HTR-8/SVneo (cell line): ENCODE data around the gene PDIA5.
"Not testable (repeated sequence)": the region's sequence is repeated elsewhere in the genome, so short reads cannot be mapped to it uniquely, and the experiment has no call there.

Source experiments
- DNase-seq: peaks from one replicate; pipeline ENCODE4 v3.0.0; 2011; ENCODE audit warnings: low spot score, mixed read lengths; ENCODE audit not compliant: insufficient read length
- FAIRE-seq: peaks from 2 replicates; lab custom pipeline; 2011; peaks lifted over from hg19 to GRCh38; lab: Jason Lieb, UNC

Gene PDIA5

DNA sequence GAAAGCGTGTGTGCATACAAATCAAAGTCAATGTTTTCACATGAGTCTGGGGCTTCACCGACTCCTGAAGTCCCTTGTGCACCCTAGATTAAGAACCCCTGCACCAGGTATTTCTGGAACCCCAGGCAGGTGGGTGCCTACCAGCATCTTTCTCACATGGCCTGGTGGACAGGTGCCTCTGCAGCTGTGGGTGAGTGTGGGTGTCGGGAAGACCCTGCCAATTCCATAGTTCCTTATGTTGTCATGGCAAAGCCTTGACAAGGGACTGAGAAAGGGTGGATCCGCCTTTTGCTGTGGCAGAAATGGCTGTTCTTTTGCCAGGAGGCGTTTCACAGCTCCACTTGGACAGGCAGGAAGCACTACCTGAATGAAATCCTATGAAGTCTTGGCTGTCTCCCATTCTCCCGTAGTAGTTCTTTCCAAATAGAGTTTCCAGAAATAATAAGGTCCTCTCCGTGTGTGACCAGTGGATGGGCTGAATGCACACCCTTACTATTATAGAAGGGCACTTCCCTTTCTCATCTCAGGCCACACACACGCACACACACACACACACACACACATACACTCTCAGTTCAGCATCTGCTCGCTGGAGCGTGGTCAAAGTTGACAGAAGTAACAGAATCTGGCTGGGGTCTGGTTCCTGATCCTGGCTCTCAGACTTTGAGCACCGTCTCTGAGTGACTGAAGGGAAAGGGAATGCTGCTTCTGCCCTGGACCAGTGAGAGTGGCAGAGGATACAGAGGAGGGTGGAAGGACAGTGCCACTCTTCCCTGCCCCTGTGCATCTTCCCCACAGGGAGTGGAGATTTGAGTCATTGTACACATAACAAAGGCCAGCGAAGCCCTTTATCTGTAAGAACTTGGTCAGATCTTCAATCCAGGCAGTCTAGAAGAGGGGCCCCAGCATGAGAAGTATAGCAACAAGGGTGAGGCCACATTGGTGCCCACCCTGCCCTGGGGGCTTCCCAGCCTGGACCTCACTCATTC lies 38.7 kb downstream of the PDIA5 start:
- no peak for DNase-seq

DNA sequence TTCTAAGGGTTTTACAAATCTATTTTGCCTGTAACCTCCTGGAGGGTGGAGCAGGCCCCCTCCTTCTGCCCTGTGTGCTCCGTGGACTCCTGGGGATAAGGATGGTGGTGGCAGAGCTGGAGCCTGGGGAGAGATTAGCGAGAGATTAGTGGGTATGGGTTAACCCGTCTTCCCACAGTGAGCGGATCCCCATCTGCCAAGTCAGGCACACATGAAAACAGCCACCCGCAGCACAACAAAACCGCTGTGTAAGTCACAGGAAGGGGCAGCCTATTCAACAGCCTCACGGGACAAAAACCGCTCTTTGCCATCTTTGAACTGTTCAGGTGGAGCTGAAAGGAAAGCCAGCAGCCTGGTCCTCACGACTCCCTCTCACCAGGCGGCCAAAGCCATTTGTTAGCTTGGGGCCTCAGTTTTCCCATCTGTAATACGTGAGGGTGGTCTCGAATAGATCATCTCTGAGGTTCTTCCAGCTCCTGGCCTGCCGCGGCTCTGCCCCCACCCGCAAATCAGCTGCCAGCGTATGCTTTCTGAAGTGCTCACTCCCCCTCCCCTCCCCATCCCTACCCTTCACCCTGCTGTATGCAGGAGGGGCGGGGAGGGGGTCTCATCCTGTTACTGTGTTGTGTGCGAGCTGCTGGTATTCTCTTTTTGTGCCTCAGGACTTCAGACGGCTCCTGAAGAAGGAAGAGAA lies 43.6 kb downstream of the PDIA5 start:
- FAIRE-seq (no peak), DNase-seq (no peak)

More for the DNA sequence above, 38.7 kb downstream of the PDIA5 start:
- FAIRE-seq = no peak

DNA sequence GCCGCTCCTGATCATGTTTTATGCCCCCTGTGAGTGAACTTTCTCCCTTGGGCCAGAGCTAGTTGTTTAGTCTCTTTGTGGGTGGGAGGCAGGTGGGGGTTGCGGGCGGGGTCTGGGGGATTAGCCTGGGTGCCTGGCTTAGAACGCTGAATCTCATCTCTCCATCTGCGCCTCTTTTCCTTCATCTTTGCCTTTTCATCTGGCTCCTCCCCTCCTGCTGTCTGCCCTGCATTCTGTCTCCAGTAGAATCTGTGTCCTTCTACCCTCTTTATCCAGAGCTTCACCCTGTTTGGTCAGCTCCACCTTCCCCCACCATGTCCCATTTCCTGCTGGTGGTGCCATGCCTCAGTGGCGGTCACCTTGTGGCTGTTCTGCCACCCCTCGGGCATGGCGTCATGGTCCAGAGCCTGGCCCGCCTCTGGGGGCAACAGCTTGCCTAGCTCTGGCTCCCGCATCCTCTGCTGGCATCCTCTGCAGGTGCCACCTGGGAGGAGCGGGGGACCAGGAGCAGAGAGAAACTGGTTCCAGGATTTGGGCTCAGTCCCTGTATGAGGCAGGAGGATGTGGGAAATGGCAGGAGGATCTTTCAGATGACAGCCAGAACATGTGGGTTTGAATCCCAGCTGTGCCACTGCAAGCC lies 44.3 kb downstream of the PDIA5 start:
- FAIRE-seq = no peak
- no peak for DNase-seq

DNA sequence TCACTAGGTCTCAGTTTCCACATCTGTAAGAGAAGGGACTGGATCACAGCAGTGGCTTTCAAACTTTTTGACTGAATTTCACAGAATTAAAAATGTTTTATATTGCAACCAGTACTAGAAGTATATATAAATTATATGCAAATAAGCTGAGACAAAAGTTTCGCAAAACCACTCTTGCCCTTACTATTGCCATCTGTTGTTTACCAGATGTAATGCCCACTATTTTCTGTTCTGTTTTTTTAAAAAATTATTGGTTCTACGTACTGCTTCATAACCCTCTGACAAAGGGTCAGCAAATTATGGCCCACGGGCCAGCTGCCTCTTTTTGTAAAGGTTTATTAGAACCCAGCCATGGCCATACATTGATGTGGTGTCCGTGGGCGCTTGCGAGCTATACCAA lies 44.8 kb downstream of the PDIA5 start:
- FAIRE-seq (no peak), DNase-seq (no peak)

DNA sequence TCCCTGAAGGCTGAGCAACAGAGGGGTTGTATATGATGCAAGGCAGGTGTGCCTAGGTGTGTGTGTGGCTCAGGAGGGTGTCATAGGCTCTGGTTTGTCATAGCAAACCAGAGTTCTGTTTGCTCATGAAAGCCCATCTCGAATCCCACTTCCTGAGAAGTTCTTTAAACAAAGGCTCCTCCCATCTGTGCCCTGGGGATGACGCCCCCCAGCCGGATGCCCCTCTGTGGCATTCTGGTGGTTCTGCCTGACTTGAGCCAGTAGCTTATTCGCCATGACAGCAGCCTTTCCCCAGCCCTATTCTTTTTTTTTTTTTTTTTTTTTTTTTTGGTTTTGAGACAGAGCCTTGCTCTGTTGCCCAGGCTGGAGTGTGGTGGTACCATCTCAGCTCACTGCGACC lies 45.4 kb downstream of the PDIA5 start:
- DNase-seq = no peak
- no peak for FAIRE-seq

DNA sequence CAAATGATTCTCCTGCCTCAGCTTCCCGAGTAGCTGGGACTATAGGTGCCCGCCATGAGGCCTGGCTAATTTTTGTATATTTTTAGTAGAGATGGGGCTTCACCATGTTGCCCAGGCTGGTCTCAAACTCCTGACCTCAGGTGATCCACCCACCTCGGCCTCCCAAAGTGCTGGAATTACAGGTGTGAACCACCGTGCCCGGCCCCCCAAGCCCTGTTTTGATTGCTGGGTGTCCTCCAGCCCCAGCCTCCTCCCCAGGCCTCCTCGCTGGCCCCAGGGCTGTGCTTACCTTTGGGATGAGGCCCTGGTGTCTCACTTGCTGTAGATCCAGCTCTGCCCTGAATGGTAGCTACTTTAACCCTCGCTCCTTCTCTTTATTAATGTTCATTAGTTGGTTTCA lies 45.8 kb downstream of the PDIA5 start:
- DNase-seq, FAIRE-seq: not testable (repeated sequence)

DNA sequence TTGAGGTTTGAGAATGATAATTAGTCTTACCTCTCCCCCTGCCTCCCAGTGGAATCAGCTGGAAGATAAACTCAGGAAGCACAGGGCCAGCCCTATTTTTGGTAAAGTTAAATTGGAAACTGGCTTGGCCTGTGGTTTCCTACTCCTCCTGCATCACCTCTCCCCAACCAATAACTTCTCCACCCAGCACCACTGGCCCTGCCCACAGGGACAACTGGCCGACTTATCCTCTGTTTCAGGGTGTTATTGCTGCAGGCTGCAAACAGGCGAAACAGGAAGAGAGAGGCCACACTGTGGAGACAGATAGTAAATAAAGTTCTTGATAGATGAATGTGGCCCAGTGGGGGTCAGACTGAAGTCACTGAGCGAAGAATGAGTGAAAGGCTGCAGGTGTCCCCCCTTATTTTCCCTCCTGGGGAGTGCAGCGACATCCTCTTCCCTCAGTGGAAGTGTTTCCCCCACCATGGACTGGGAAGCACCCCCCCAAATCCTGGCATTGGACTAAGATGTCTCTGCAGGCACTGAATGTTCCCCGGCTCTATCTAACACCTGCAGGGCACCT lies 47.1 kb downstream of the PDIA5 start:
- DNase-seq (no peak), FAIRE-seq (no peak)

DNA sequence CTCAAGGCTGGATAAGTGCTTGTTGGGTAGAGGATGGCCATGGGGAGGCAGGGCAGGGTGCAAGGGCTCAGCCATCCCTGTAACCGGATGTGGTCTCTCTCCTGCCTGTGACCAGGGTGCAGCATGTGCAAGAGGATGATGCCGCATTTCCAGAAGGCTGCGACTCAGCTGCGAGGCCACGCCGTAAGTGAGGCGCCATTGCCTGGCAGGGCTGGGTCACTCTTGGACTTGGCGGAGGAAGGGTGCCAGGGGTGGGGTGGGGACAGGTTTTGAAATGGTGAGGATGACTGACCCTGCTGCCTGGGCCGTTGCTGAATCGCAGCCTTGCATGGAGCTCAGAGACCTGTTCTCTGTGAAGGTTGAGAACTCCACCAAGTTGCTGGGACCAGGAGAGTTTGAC lies 49.3 kb downstream of the PDIA5 start:
- no peak for DNase-seq

DNA sequence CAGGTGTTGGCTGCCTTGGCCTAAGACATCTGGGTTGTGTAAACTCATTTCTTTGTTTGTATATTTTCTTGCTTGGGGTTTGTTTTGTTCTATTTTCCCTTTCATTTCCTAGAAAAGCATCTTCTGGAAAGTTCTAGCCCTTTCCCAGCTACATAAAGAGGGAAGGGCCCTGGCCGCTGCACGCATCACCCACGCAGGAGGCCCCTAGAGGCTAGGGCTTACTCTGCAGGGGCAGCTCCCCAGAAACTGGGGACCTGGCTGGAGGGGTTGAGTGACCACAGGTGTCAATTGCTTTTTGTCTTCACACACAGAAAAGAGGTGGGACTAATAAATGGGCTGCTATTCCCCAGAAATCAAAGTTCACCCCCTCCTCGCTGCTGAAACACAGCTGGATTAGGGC lies 52.6 kb downstream of the PDIA5 start:
- DNase-seq (no peak), FAIRE-seq (no peak)

More for the DNA sequence above, 49.3 kb downstream of the PDIA5 start:
- no peak for FAIRE-seq

DNA sequence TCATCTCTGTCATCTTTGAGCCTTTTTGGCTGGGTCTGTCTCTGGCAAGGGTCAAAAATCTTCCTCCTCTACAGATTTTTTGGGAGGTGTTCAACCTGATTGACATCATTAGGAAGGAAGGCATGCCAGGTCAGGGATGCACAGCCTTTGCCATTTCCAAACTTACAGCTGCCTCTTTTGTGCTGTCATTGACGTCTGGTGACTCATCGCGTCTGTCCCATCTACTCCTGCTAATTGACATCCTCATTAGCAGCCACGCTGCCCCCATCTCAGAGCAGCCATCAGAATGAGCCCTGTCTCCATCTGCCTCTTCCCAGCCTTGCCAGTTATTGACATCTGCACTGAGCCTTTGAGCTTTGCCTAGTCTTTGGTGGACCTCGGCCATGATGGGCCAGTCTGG lies 53.0 kb downstream of the PDIA5 start:
- DNase-seq (no peak), FAIRE-seq (no peak)

DNA sequence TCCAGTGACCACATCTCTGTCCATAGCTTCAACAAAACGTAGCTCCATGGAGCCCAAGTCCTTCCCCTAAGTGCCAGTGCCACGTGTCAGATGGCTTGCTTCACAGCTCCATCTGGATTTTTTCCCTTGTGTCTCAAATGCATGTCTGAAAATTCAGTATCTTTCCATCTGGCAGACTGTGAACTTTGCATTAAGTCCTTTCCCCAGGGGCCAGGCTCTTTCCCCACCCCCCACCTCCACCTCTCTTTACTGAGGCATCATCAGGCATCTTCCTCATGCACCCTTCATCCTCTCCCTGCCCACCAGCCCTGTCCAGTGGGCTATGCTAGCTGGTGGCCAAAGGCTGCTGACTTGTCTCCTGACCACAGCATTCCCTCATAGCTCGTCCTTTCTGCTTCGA lies 53.7 kb downstream of the PDIA5 start:
- FAIRE-seq (no peak), DNase-seq (no peak)

DNA sequence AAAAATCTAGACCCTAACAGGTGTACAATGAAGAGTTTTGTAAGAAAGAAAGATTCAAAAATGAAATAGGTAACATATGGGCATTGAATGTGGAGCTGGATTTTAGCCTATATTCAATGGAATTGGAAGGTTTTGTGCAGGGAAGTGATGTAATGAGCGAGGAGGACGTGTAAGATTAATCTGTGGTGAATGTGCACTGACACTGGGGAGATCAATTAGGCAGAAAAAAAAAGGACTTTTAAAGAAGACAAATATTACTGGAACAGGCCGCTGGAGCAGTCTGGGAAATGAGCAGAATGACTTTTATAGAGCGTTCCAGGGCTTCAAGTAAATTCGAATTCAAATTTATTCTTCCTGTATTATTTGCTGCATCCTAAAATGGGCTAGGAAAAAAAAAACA lies 55.2 kb downstream of the PDIA5 start:
- DNase-seq = no peak
- FAIRE-seq = no peak

DNA sequence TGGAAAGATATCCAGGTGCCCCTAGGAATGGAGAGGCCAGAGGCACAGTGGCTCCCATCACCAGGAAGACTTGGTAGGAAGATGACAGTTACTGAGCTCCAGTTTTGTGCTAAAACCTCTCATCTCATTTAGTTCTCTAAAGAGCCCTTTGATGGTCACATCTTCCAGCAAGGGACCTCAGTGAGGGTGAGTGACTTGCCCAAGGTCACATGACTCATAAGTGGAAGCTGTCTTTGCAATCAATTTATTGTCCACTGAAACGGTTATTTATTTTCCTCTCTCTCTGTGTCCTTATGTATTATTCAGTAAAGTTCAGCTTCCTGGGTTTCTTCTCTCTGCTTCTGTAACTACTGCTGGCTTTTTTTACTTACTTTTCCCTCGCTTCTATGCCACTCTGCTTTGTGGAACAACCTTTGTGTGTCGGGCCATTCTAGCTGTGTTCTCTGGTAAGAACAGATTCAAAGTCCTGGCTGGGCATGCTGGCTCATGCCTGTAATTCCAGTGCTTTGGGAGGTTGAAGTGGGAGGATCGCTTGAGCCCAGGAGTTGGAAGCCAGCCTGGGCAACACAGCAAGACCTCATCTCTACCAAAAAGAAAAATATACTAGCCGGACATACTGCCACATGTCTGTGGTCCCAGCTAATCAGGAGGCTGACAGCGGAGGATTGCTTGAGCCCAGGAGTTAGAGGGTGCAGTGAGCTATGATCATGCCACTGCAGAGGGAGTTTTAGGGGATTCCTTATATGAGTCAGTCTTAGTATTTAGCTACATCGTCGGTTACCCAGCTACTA lies 55.9 kb downstream of the PDIA5 start:
- FAIRE-seq (no peak), DNase-seq (no peak)

DNA sequence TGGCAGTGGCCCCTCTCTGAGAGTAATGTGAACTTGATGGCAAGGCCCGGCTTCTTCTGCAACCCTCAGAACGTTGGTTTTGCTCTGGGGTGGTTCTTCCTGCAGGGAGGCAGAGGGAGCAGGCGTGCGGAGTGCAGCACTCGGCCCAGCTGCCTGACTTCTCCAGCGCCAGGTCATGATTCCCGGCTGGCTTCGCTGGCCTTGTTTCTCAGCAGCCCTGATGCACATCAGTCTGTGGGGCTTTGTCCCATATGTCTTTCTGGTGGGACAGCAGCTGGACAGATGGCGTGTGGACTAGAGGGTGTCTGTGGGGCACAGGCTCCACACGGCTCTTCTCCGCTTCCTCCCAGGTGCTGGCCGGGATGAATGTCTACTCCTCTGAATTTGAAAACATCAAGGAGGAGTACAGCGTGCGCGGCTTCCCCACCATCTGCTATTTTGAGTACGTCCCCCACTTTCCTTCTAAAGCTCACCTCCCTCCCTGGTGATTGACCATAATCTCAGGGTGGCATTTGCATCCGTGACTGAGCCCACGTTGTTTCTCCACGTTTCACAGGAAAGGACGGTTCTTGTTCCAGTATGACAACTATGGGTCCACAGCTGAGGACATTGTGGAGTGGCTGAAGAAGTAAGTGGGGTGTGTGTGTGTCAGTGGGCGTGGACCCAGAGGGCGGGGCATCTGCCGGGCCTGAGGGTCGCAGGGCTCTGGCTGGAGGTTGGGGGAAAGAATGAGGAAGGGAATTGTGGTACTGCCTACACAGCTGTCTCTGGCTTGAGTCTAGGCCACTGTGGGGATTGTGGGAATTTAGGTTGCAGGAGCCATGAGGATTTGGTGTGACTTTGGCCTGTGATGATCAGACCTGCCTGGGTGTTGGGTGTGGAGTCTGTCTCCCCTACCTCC lies 57.1 kb downstream of the PDIA5 start:
- DNase-seq = no peak
- FAIRE-seq = no peak

DNA sequence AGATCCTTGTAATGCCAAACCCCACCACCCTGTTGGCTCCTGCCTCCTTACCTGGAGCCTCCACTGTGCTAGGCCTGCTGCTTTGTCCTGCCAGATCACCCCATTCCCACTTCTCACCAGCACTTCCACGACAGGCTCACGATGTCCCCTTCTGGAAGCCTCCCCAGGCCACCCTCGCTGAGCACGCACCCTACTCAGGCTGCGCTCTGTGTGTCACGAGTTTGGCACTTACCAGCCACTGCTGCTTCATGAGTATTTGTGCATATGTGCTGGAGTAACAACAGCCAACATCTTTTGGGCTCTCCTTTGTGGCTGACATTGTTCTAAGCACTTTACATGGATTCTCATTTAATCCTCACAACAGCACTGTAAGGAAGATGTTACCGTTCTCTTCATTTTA lies 58.1 kb downstream of the PDIA5 start:
- DNase-seq (no peak), FAIRE-seq (no peak)

DNA sequence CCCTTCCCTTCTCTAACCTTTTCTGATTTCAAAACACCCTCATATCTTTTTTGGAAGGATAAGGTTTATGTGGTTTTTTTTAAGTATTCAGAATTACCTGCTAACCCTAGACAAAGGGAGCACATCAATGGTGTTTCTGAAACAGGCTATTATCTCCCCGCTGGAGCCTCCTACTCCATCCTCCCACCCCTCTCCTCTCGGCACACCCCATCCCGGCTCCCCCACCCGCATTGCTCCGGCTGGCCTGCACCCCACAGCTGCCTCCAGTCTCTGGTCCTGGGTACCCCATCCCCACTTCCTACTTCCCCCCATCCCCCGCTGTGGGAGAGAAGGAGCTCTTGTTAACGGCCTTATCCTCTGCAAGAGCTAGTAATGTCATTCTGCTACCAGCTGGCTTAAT lies 59.2 kb downstream of the PDIA5 start:
- DNase-seq (no peak), FAIRE-seq (no peak)

DNA sequence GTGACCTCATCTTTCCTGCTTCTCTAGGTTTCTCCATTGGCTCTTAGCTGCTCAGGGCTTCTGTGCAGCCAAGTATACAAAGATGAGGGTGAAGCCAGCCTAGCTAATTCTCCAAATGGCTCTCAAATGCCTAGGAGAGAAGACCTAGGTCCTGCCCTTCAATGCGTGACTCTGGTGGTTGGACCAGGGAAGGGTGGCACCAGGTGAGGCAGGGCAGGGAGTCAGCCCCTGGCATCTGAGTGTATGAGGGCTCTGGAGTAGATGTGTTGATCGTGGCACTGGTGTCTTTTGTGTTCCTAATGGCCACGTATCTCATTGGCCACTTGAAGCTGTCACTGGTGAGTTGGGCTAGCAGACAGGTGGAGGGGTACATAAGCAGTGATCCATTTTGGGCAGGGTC lies 59.8 kb downstream of the PDIA5 start:
- DNase-seq = no peak

DNA sequence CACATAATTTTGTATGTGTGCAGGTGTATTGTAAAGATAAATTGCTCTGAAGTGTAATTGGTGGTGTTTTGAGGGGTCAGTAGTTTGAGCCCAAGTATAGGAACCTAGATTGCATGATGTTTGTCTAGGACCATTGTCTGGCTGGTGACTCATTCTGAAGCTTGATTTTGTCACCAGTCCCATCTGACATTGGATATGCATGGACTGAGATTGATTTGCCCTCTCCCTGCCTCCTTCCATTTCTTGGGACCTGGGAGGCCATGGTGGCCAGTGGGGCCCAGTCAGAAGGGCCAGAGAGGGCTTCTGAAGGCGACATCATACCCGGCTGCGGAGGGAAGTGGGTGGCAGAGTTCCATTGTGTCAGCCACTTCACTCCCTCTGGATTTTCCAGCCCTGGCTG lies 62.3 kb downstream of the PDIA5 start:
- FAIRE-seq = no peak
- no peak for DNase-seq

More for the DNA sequence above, 59.8 kb downstream of the PDIA5 start:
- FAIRE-seq = no peak

DNA sequence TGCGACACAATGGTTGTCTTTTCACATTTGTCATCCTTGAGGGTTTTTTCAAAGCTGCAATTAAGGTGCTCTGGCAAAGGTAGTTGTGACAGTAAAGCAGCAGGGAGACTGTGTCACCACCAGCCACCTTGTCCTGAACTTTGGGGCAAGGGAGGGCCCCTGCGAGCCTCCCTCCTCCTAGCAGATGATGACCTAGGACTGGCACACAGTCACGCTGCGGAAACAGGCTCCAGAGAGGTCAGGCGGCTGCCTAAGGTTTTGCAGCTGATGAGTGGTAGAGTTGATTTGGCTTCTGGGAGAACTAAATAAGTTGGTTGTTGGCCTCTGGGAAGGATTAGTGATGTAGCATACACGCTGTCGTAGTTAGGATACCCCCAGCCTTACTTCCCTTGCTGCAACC lies 62.7 kb downstream of the PDIA5 start:
- FAIRE-seq (no peak), DNase-seq (no peak)
